VCaP (cell line): ENCODE measurements around the gene QSOX2.

Experiments
- H3K27ac ChIP-seq: fragments of 450-650 bp; 2 replicates; pipeline ENCODE4 v1.5.1; 2017
- TF ChIP-seq, protein P1 (sequence below): fragments of 450-650 bp; conservative IDR thresholded peaks from 2 replicates; pipeline ENCODE4 v1.5.1; 2017; ENCODE audit warnings: mild to moderate bottlenecking, moderate library complexity

QSOX2 gene

DNA sequence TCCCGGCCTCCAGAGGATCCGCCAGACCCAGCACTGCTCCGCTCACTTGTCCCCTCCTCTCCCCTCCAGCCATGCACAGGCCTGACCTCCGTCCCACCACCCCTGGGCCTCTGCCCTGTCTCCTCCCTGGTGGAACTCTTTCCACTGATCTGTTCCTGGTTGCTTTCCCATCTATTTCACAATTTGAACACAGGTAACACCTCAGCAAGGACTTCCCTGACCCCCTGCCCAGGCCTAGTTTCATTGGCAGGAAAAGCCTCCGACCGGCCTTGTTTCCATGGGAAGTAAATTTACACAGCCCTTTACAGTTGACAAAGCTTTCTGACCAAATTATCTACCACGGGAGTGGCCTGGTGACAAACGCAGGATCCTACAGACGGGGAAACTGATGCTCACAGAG, 14.8 kb downstream of the QSOX2 start:
- TF ChIP-seq, protein P1, sequence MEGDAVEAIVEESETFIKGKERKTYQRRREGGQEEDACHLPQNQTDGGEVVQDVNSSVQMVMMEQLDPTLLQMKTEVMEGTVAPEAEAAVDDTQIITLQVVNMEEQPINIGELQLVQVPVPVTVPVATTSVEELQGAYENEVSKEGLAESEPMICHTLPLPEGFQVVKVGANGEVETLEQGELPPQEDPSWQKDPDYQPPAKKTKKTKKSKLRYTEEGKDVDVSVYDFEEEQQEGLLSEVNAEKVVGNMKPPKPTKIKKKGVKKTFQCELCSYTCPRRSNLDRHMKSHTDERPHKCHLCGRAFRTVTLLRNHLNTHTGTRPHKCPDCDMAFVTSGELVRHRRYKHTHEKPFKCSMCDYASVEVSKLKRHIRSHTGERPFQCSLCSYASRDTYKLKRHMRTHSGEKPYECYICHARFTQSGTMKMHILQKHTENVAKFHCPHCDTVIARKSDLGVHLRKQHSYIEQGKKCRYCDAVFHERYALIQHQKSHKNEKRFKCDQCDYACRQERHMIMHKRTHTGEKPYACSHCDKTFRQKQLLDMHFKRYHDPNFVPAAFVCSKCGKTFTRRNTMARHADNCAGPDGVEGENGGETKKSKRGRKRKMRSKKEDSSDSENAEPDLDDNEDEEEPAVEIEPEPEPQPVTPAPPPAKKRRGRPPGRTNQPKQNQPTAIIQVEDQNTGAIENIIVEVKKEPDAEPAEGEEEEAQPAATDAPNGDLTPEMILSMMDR: no peak
- H3K27ac ChIP-seq: peak overlapping the region; percentile 77

DNA sequence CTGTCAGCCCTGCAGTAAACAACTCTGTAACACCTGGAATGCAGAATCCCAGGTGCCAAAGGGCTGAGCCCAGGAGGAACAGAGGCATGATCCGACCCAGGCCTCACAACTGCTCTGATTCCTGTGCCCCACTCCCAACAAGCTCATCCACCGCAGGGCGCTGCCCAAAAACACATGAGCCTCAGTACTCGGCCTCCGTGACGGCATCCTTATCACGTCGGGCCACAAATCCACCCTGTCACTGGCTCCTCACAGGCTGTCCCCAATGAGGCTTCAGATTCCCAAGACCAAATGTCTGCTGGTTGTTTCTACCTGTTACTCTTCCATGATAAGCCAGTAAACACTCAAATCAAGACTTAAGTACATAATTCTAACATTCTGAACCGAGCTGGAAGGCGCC, 15.2 kb downstream of the QSOX2 start:
- H3K27ac ChIP-seq: peak overlapping the region; percentile 77
- TF ChIP-seq, protein P1: no peak

DNA sequence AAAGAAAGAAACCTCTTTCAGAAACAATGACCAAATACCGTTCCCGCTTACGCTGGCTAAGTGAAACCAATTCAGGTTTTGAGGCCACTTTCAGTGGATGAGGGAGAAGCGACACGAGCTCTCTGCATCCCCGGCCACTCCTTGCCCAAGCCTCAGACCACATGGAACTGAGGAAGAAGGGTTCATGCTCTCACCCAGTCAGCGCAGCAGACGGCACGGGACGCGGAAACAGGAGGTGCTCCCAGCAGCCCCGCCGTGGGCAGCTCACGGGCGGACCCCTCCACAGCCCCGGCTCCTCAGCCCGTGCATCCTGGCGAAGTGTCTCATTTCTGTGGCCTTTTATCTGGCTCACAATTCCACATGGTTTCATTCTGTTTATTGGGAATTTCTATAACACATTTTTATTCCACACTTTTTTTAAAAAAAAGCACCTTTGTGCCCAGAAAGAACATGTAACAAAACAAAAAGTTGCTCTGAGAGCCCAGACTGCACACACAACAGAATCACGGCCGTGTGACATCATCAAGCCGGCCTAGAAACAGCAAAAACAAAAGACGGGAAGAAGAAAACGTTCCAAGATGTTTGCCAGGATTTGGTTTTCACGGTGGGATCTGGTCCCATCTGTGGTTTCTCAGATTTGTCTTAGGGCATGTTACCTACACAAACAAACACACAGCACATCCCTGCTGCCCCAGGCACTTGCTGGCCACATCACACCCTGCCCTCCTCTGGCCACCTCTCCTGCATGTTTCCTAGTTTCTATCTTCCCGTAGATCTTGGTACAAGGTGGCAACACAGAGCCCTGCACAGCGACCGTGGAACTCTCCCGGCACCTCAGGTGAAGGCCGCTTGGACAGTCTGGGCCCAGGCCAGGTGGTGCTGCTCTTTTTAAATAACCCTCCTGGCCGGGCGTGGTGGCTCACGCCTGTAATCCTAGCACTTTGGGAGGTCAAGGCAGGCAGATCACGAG, 16.2 kb downstream of the QSOX2 start:
- H3K27ac ChIP-seq: peak overlapping the region; percentile 77
- TF ChIP-seq, protein P1: peak; percentile 17; the same call in 1 of the 2 replicates

DNA sequence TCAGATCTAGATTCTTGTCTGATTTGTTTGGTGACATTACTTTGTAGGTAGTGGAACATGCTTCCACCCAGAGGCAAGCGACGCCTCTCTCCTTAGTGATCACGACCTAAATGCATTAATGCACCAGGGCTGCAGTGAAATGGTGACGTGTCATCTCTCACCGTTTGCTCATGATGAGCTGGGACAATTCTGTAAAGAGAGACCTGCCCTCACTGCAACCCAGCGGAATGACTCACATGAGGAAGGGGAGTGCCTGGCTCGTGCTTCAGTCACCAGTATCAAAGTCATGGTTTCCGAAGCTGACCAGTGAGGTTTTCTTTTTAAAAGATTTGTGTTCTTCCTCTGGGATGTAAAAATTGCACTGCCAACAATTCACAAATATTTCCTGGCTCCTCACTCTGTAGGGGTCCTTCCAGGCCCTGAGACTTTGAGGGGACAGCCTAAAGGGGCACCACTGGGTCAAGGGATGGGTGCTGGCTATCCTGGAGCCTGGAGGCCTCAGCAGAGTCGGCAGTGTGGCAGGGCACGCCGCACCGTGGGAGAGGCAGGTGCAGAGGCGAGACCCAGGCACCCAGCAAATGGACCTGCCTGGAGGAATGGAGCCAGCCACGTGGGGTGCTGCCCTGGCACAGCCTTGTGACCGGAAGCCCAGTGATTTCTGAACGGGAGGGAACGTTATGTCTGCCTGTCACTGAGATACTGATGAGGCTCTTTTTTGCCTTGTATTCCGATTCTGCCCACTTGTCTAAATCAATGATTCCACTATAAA, 17.3 kb downstream of the QSOX2 start:
- TF ChIP-seq, protein P1: no peak
- H3K27ac ChIP-seq: peak overlapping the region; percentile 77

DNA sequence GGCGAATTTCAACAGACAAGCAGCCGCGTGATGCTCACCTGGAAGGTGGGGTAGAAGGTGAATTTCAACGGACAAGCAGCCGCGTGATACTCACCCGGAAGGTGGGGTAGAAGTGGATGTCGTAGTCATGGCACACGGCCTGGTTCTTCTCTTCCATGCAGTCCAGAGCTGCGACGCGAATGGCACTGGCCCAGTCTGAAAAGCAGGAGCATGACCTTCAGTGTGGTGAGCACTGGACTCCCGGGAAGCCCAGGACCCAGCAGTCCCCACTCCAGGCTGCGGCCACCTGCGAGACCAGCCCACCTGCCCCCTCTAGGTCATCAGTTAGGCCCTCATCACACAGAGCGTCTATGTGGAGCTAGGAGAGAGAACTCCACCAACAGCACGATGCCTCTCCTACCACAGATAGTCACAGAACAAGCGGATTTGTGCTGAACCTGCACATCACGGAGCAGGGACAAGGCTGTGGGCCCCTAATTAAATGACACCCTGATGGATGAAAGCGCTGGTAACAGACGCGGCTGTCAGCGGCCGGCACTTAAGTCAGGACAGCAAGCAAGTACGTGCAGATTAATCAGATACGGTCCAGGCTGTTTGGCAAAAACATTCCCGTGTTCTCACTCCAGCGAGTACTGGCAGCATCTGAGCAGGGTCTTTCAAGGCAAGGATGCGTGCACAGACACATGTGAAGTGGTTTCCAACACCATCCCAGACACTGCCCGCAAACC, 18.8 kb downstream of the QSOX2 start:
- peak overlapping the region; percentile 77; the same call in 1 of the 2 replicates for H3K27ac ChIP-seq
- TF ChIP-seq, protein P1: no peak

DNA sequence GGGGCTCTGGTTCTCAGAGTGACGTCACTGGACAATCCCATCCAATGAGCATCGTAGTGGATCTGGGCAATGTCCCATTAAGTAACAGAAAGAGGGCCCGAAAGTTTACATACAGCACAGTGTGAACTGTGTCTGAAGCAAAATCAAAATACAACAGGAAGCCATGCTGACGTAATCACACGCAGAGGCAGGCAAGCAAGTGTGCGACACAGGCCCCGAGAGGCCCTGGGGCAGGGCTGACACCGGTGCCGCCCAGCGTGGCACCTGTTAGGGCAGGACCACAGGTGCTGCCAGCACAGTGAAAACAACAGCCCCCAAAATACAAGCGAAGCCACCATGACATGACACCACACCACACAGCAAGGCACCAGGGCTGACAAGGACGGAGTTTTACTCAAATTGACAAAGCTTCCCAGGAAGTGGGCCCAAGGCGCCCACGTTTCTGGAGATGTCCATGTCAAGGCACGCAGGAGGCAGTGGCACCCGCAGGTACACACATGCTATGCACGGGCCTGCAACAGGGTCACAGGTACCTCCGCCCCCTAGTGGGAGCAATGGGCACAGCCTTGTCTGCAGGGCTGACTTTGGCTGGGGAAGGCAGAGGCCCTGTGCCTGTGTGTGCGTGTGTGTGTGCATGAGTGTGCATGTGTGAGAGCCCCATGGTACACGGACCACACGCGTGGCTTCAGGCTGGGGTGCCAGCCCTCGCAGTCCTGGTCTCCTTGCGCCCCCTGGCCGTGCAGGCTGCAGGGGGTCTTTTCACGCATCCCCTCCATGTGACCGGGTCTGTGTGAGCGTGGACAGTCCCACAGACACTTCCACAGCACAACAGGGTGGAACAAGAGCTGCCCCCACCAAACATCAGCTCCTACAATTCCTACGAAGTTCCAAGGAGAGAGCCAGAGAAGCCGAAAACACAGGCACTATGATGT, 19.6 kb downstream of the QSOX2 start:
- TF ChIP-seq, protein P1: peak; percentile 96
- peak overlapping the region; percentile 77 for H3K27ac ChIP-seq
